IMR-90 (cell line): ENCODE data around the gene UNC5A. TPM values are rescaled to one million over a fixed set of nuclear protein-coding genes. Genes with fewer than 3 reads are reported as not detected.

ENCODE experiments used
- ATAC-seq: fragments of 200-7000 bp; cut with Tn5 transposase; 2 replicates; pipeline ENCODE4 v1.9.1; 2020; ENCODE audit warnings: low read depth, mild to moderate bottlenecking, moderate library complexity
- BruUV-seq: library from RNA; stranded (reverse); fragments of 400-500 nt; replicated peaks from 2 replicates; lab custom pipeline; 2021; lab: Mats Ljungman, UMichigan
- CTCF ChIA-PET: fragments of 300-600 bp; formaldehyde crosslinking; extraction: SDS; loops from one replicate; lab custom pipeline; 2021; ENCODE audit warnings: antibody characterized with exemption; lab: Yijun Ruan, JAX
- POLR2A ChIA-PET: fragments of 300-600 bp; sonication (Branson Sonifier 250); formaldehyde crosslinking; loops from one replicate; lab custom pipeline; 2022; ENCODE audit warnings: antibody characterized with exemption; ENCODE audit not compliant: unreplicated experiment; lab: Charles Lee
- DNase-seq: peaks from one replicate; pipeline ENCODE4 v3.0.0; 2013
- H2AFZ ChIP-seq: replicated peaks from 2 replicates; pipeline ENCODE3; 2013; ENCODE audit warnings: low read length, mild to moderate bottlenecking; ENCODE audit not compliant: poor library complexity
- H2AK5ac ChIP-seq: 2 replicates; pipeline ENCODE4 v1.6.1; 2013; ENCODE audit warnings: low read depth, low read length, inconsistent platforms
- H2AK9ac ChIP-seq: replicated peaks from 2 replicates; pipeline ENCODE3; 2013; ENCODE audit warnings: mild to moderate bottlenecking, low read depth, low read length, moderate library complexity; ENCODE audit not compliant: poor library complexity
- H2BK120ac ChIP-seq: 2 replicates; pipeline ENCODE4 v1.6.1; 2013; ENCODE audit warnings: low read depth, low read length, inconsistent platforms
- H2BK15ac ChIP-seq: 3 replicates; pipeline ENCODE4 v1.6.1; 2013; ENCODE audit warnings: low read depth, low read length, inconsistent platforms
- H2BK20ac ChIP-seq: 2 replicates; pipeline ENCODE4 v1.6.1; 2013; ENCODE audit warnings: low read depth, mild to moderate bottlenecking, inconsistent platforms, low read length, moderate library complexity
- H2BK5ac ChIP-seq: 2 replicates; pipeline ENCODE4 v1.6.1; 2013; ENCODE audit warnings: mild to moderate bottlenecking, low read depth, low read length, inconsistent platforms; ENCODE audit not compliant: poor library complexity, severe bottlenecking
- H3K14ac ChIP-seq: replicated peaks from 2 replicates; pipeline ENCODE4 v1.6.1; 2013; ENCODE audit warnings: low read depth, low read length, inconsistent platforms
- H3K18ac ChIP-seq: 2 replicates; pipeline ENCODE4 v1.6.1; 2013; ENCODE audit warnings: low read depth, low read length, control low read depth
- H3K23ac ChIP-seq: 2 replicates; pipeline ENCODE4 v1.6.1; 2013; ENCODE audit warnings: low read depth, low read length, inconsistent platforms
- H3K27ac ChIP-seq: 2 replicates; pipeline ENCODE4 v1.5.1; 2013; ENCODE audit warnings: mild to moderate bottlenecking, control low read depth, low read length; ENCODE audit not compliant: insufficient read depth
- H3K27me3 ChIP-seq: 2 replicates; pipeline ENCODE4 v1.6.1; 2013; ENCODE audit warnings: low read length; ENCODE audit not compliant: control insufficient read depth, insufficient read depth
- H3K36me3 ChIP-seq: 2 replicates; pipeline ENCODE4 v1.6.1; 2013; ENCODE audit warnings: low read length, mixed read lengths; ENCODE audit not compliant: control insufficient read depth, insufficient read depth
- H3K4ac ChIP-seq: 2 replicates; pipeline ENCODE4 v1.6.1; 2013; ENCODE audit warnings: low read depth, low read length, inconsistent platforms
- H3K4me1 ChIP-seq: 2 replicates; pipeline ENCODE4 v1.6.1; 2013; ENCODE audit warnings: low read length, mixed read lengths; ENCODE audit not compliant: control insufficient read depth, insufficient read depth
- H3K4me2 ChIP-seq: 2 replicates; pipeline ENCODE4 v1.6.1; 2013; ENCODE audit warnings: low read depth, mild to moderate bottlenecking, control low read depth, low read length, moderate library complexity
- H3K4me3 ChIP-seq: 2 replicates; pipeline ENCODE4 v1.5.1; 2013; ENCODE audit warnings: low read depth, mild to moderate bottlenecking, control low read depth, low read length, moderate library complexity; ENCODE audit not compliant: insufficient read depth
- H3K56ac ChIP-seq: 2 replicates; pipeline ENCODE4 v1.6.1; 2013; ENCODE audit warnings: low read length, inconsistent platforms; ENCODE audit not compliant: insufficient read depth; ENCODE audit errors: extremely low read depth
- H3K79me1 ChIP-seq, 2 experiments: 2 replicates each; pipeline ENCODE4 v1.6.1; 2013; ENCODE audit warnings: low read length in 2 of 2, inconsistent platforms in 1 of 2, low read depth in 1 of 2
- H3K9ac ChIP-seq: 2 replicates; pipeline ENCODE4 v1.6.1; 2013; ENCODE audit warnings: low read depth, low read length, control low read depth
- H3K9me1 ChIP-seq: 2 replicates; pipeline ENCODE4 v1.6.1; 2013; ENCODE audit warnings: low read length, inconsistent platforms; ENCODE audit not compliant: insufficient read depth
- H3K9me3 ChIP-seq: 2 replicates; pipeline ENCODE4 v1.6.1; 2013; ENCODE audit warnings: low read length; ENCODE audit not compliant: control insufficient read depth, insufficient read depth
- H4K20me1 ChIP-seq: 2 replicates; pipeline ENCODE4 v1.6.1; 2013; ENCODE audit warnings: low read length, inconsistent platforms; ENCODE audit not compliant: insufficient read depth
- H4K5ac ChIP-seq: 2 replicates; pipeline ENCODE4 v1.6.1; 2013; ENCODE audit warnings: mild to moderate bottlenecking, low read depth, low read length, control low read depth
- H4K8ac ChIP-seq, 2 experiments: 2 replicates each; pipeline ENCODE4 v1.6.1; 2013; ENCODE audit warnings: low read depth in 2 of 2, low read length in 2 of 2, control low read depth in 1 of 2, inconsistent platforms in 1 of 2
- H4K91ac ChIP-seq: 2 replicates; pipeline ENCODE4 v1.6.1; 2013; ENCODE audit warnings: low read depth, low read length, inconsistent platforms; ENCODE audit not compliant: insufficient read depth
- BHLHE40 ChIP-seq: fragments of 150-350 bp; IDR thresholded peaks from 2 replicates; pipeline ENCODE4 v1.6.1; 2016; ENCODE audit warnings: mild to moderate bottlenecking, low read depth, low read length
- CHD1 ChIP-seq: IDR thresholded peaks from 2 replicates; pipeline ENCODE4 v1.6.1; 2012; ENCODE audit warnings: low read depth, low read length, improper control_type of control experiment
- CTCF ChIP-seq: conservative IDR thresholded peaks from 2 replicates; pipeline ENCODE4 v1.5.1; 2012; ENCODE audit warnings: mild to moderate bottlenecking, low read depth, low read length, improper control_type of control experiment
- FOS ChIP-seq: fragments of 150-350 bp; IDR thresholded peaks from 2 replicates; pipeline ENCODE4 v1.6.1; 2016; ENCODE audit warnings: low read depth, low read length
- MXI1 ChIP-seq: IDR thresholded peaks from 2 replicates; pipeline ENCODE4 v1.6.1; 2012; ENCODE audit warnings: low read depth, mild to moderate bottlenecking, low read length, moderate library complexity, borderline replicate concordance
- RCOR1 ChIP-seq: IDR thresholded peaks from 2 replicates; pipeline ENCODE4 v1.6.1; 2012; ENCODE audit warnings: mild to moderate bottlenecking, low read length, improper control_type of control experiment; ENCODE audit not compliant: insufficient replicate concordance
- RFX5 ChIP-seq: IDR thresholded peaks from 2 replicates; pipeline ENCODE4 v1.8.0; 2012; ENCODE audit warnings: low read depth, mild to moderate bottlenecking, low read length, moderate library complexity
- SMC3 ChIP-seq: fragments of 150-350 bp; IDR thresholded peaks from 2 replicates; pipeline ENCODE4 v1.6.1; 2016; ENCODE audit warnings: low read depth, mild to moderate bottlenecking, antibody characterized with exemption, low read length, moderate library complexity
- WGBS, 2 experiments: methylation state at CpG; one replicate each; pipeline versions ENCODE4 v1.1.5 to v1.1.7; 2013; ENCODE audit warnings: missing lambda C conversion rate in 2 of 2; ENCODE audit not compliant: insufficient read length in 1 of 2; ENCODE audit errors: extremely low coverage in 2 of 2; 5-methylcytosine and 5-hydroxymethylcytosine counted together
- dilution Hi-C: fragments of 300-500 bp; cut with HindIII; formaldehyde crosslinking; loops from one replicate; pipeline ENCODE4 v1.14.3; 2018; ENCODE audit warnings: low sequenced_read_pairs; ENCODE audit not compliant: unreplicated experiment
- in situ Hi-C: fragments of 300-500 bp; cut with MboI; formaldehyde crosslinking; loops from 3 replicates; pipeline ENCODE4 v1.14.3; 2019; ENCODE audit warnings: low sequenced_read_pairs, inconsistent platforms, mixed read lengths
- intact Hi-C: fragments of 100-400 bp; cut with micrococcal nuclease; formaldehyde crosslinking; loops from 2 replicates; pipeline ENCODE4 v1.10.0; 2022
- polyA plus RNA-seq, 3 experiments: library from polyadenylated mRNA; depleted of rRNA; stranded (reverse); fragments of >200 nt; gene quantifications; 2 replicates each; pipeline ENCODE4 v1.2.3, GENCODE V29; 2012; ENCODE audit warnings: low replicate concordance in 1 of 3
- total RNA-seq: library from RNA; depleted of rRNA; stranded (reverse); fragments of >200 nt; gene quantifications from 2 replicates; pipeline ENCODE4 v1.2.3, GENCODE V29; 2012
- TF ChIP-seq, protein P1 (sequence below): fragments of 150-350 bp; IDR thresholded peaks from 2 replicates; pipeline ENCODE4 v1.6.1; 2017; ENCODE audit warnings: mild to moderate bottlenecking, antibody characterized with exemption, low read length, low read depth
- TF ChIP-seq, protein P2 (sequence below): fragments of 150-350 bp; IDR thresholded peaks from 2 replicates; pipeline ENCODE4 v1.6.1; 2016; ENCODE audit warnings: low read depth, mild to moderate bottlenecking, low read length, moderate library complexity, borderline replicate concordance

Gene UNC5A
- total and polyA plus RNA-seq, 2 of the 4 experiments (the other 2 are of a cell fraction): not detected

DNA sequence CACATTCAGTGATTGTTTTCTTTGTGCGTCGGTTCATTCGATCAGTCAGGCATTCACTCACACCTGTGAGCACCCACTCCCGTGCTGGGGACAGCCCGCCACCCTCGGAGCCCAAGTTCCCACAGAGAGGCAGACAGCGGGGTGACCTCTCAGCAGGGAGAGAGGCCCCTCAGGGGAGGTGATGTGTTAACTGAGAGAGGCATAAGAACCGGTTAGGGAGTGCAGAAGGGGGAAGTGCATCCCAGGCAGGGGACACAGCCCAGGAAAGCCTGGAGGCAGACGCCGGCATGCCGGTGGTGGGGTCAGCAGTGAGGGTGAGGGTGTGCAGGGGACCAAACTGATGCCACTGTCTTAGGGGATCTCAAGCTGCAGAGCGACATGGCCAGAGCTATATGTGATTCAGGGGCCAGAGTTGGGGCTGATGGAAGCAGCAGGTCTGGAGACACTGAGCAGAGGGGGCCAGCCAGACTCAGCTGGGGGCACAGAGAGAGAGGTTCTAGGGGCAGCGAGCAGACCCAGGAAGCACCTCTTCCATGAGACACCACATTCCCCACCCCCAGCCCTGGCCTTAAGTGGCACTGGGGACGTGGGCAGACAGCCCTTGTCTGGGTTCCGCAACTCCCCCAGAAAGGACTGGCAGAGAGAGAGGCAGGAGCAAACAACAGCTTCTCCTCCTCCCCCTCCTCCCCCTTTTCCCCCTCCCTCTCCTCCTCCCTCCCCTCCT is 52.8 kb downstream of the UNC5A start:
- H3K18ac ChIP-seq: no peak overlapping the region
- H4K8ac ChIP-seq: no peak overlapping the region
- BruUV-seq: no TSS peak
- H3K9me3 ChIP-seq: no peaks in the 10 kb centered on the region
- no peak overlapping the region for H2BK5ac ChIP-seq
- DNase-seq (no peak), ATAC-seq (no peak)
- dilution Hi-C loops: no loop called here
- no peaks in the 10 kb centered on the region for H3K4me1 ChIP-seq
- no peak overlapping the region for H2BK120ac ChIP-seq
- no peaks in the 10 kb centered on the region for H3K9me1 ChIP-seq
- H2AK9ac ChIP-seq: no peak overlapping the region
- ChIA-PET CTCF (interaction anchor here (0.6 kb wide), 1 partner anchor 103 kb away, joined by 5 read pairs; no protein-coding TSS in a partner anchor), POLR2A (no interaction called here)
- H3K9ac ChIP-seq: no peak overlapping the region
- in situ Hi-C loops: no loop called here
- H4K20me1 ChIP-seq: no peaks in the 10 kb centered on the region
- no peak overlapping the region for H3K27ac ChIP-seq
- WGBS, 2 experiments: 2% methylated on average over 7 of the region's 15 CpGs; no CpG with 5 or more reads in 1 of the 2 experiments
- no peak overlapping the region for H3K14ac ChIP-seq
- no peaks in the 10 kb centered on the region for H3K79me1 ChIP-seq
- no peak overlapping the region for H2AK5ac ChIP-seq
- intact Hi-C loops: no loop called here
- no peak overlapping the region for H4K91ac ChIP-seq
- H2BK20ac ChIP-seq: no peak overlapping the region
- no peak overlapping the region for H2BK15ac ChIP-seq
- H2AFZ ChIP-seq: no peak overlapping the region
- no peak overlapping the region for H4K5ac ChIP-seq
- TF ChIP-seq FOS: no peak
- TF ChIP-seq MXI1: no peak
- no peak for TF ChIP-seq CTCF
- no peak for TF ChIP-seq RCOR1
- no peak for TF ChIP-seq RFX5
- TF ChIP-seq, protein P1, sequence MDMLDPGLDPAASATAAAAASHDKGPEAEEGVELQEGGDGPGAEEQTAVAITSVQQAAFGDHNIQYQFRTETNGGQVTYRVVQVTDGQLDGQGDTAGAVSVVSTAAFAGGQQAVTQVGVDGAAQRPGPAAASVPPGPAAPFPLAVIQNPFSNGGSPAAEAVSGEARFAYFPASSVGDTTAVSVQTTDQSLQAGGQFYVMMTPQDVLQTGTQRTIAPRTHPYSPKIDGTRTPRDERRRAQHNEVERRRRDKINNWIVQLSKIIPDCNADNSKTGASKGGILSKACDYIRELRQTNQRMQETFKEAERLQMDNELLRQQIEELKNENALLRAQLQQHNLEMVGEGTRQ: no peak
- no peak for TF ChIP-seq SMC3
- TF ChIP-seq CHD1: no peak
- no peak for TF ChIP-seq BHLHE40
- TF ChIP-seq, protein P2, sequence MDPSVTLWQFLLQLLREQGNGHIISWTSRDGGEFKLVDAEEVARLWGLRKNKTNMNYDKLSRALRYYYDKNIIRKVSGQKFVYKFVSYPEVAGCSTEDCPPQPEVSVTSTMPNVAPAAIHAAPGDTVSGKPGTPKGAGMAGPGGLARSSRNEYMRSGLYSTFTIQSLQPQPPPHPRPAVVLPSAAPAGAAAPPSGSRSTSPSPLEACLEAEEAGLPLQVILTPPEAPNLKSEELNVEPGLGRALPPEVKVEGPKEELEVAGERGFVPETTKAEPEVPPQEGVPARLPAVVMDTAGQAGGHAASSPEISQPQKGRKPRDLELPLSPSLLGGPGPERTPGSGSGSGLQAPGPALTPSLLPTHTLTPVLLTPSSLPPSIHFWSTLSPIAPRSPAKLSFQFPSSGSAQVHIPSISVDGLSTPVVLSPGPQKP: no peak
- H3K4me3 ChIP-seq: no peak overlapping the region
- peaks cover 70% of the 10 kb centered on the region for H3K27me3 ChIP-seq
- no peak overlapping the region for H3K4me2 ChIP-seq
- H3K36me3 ChIP-seq: no peaks in the 10 kb centered on the region
- H3K4ac ChIP-seq: no peak overlapping the region
- H3K56ac ChIP-seq: no peak overlapping the region
- H3K23ac ChIP-seq: no peak overlapping the region
